Thyroid gland (tissue), 4 donors: Measurements from ENCODE around the gene HAAO.

Experiments
- POLR2A ChIP-seq, 2 donors: fragments of 450-650 bp; IDR thresholded peaks; one replicate each; pipeline ENCODE4 v1.6.1; 2017; ENCODE audit warnings: antibody characterized with exemption in 2 of 2, mild to moderate bottlenecking in 2 of 2, moderate library complexity in 1 of 2
- TF ChIP-seq, protein P1 (sequence below), 6 experiments: fragments of 200-600 bp in 3 of 6; fragments of 450-650 bp in 3 of 6; sonication (generic) in 3 of 6; IDR thresholded peaks; one replicate each; pipeline ENCODE4 v1.5.1; 2016 to 2019; ENCODE audit warnings: antibody characterized with exemption in 6 of 6, mild to moderate bottlenecking in 2 of 6, inconsistent platforms in 1 of 6, moderate library complexity in 1 of 6

- TF ChIP-seq, protein P1, sequence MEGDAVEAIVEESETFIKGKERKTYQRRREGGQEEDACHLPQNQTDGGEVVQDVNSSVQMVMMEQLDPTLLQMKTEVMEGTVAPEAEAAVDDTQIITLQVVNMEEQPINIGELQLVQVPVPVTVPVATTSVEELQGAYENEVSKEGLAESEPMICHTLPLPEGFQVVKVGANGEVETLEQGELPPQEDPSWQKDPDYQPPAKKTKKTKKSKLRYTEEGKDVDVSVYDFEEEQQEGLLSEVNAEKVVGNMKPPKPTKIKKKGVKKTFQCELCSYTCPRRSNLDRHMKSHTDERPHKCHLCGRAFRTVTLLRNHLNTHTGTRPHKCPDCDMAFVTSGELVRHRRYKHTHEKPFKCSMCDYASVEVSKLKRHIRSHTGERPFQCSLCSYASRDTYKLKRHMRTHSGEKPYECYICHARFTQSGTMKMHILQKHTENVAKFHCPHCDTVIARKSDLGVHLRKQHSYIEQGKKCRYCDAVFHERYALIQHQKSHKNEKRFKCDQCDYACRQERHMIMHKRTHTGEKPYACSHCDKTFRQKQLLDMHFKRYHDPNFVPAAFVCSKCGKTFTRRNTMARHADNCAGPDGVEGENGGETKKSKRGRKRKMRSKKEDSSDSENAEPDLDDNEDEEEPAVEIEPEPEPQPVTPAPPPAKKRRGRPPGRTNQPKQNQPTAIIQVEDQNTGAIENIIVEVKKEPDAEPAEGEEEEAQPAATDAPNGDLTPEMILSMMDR (IDR thresholded peaks at IDR 0.05): no peak
- TF ChIP-seq POLR2A (IDR thresholded peaks at IDR 0.05): no peak
These were observed 31.5 kb upstream of the HAAO start for GRCh38 chr2:42823744-42824453.
